ENCODE data around the gene LCLAT1.

GRCh38 chr2:30670453-30670852, 223.4 kb downstream of the LCLAT1 start:
- TF ChIP-seq, protein P1, sequence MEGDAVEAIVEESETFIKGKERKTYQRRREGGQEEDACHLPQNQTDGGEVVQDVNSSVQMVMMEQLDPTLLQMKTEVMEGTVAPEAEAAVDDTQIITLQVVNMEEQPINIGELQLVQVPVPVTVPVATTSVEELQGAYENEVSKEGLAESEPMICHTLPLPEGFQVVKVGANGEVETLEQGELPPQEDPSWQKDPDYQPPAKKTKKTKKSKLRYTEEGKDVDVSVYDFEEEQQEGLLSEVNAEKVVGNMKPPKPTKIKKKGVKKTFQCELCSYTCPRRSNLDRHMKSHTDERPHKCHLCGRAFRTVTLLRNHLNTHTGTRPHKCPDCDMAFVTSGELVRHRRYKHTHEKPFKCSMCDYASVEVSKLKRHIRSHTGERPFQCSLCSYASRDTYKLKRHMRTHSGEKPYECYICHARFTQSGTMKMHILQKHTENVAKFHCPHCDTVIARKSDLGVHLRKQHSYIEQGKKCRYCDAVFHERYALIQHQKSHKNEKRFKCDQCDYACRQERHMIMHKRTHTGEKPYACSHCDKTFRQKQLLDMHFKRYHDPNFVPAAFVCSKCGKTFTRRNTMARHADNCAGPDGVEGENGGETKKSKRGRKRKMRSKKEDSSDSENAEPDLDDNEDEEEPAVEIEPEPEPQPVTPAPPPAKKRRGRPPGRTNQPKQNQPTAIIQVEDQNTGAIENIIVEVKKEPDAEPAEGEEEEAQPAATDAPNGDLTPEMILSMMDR (IDR thresholded peaks at IDR 0.05; ENCODE audit: insufficient read depth, low read length, poor library complexity, severe bottlenecking): no peak
- no peak for TF ChIP-seq EZH2phosphoT487 (conservative IDR thresholded peaks at IDR 0.05; ENCODE audit: low read length)
